Heart right ventricle (tissue), 16 donors: ENCODE data around the gene ANKRD12. TPM values are rescaled to one million over a fixed set of nuclear protein-coding genes. Genes with fewer than 3 reads are reported as not detected.

Experiments used
- ATAC-seq, 8 donors: fragments of 200-7000 bp; cut with Tn5 transposase; one replicate each; pipeline ENCODE4 v1.9.1; 2020; ENCODE audit warnings: mild to moderate bottlenecking in 8 of 8, moderate library complexity in 8 of 8, moderate number of reproducible peaks in 1 of 8
- DNase-seq, 2 donors: peaks; one replicate each; pipeline ENCODE4 v3.0.0-alpha.2; 2020
- H3K27ac ChIP-seq, 10 donors: fragments of 200-600 bp; sonication (generic) in 2 of 10; one replicate each; pipeline versions ENCODE4 v1.5.0 to v1.8.0; 2020 to 2022; ENCODE audit warnings: mild to moderate bottlenecking in 3 of 10
- H3K27me3 ChIP-seq, 7 donors: fragments of 200-600 bp; one replicate each; pipeline ENCODE4 v1.8.0; 2021 to 2022; ENCODE audit warnings: mild to moderate bottlenecking in 2 of 7
- H3K36me3 ChIP-seq, 9 donors: fragments of 200-600 bp; sonication (generic) in 1 of 9; one replicate each; pipeline versions ENCODE4 v1.5.0 to v1.8.0; 2020 to 2022; ENCODE audit warnings: mild to moderate bottlenecking in 2 of 9
- H3K4me1 ChIP-seq, 9 donors: fragments of 200-600 bp; sonication (generic) in 1 of 9; one replicate each; pipeline versions ENCODE4 v1.5.0 to v1.8.0; 2020 to 2022; ENCODE audit warnings: mild to moderate bottlenecking in 4 of 9
- H3K4me3 ChIP-seq, 10 donors: fragments of 200-600 bp; sonication (generic) in 2 of 10; one replicate each; pipeline versions ENCODE4 v1.5.0 to v1.8.0; 2020 to 2022; ENCODE audit warnings: mild to moderate bottlenecking in 7 of 10, moderate library complexity in 2 of 10
- H3K9me3 ChIP-seq, 11 donors: fragments of 200-600 bp in 10 of 11; sonication (generic) in 2 of 11; one replicate each; pipeline versions ENCODE4 v1.5.0 to v1.8.0; 2013 to 2022; ENCODE audit warnings: mild to moderate bottlenecking in 2 of 11, control low read depth in 1 of 11, moderate library complexity in 1 of 11
- WGBS, 2 donors: extraction: QIAGEN DNeasy Blood & Tissue Kit; methylation state at CpG; one replicate each; pipeline ENCODE4 v1.1.7; 2013; ENCODE audit warnings: inconsistent platforms in 1 of 2; 5-methylcytosine and 5-hydroxymethylcytosine counted together
- intact Hi-C, 10 donors: fragments of 100-400 bp; cut with DNase I; formaldehyde crosslinking; loops; one replicate each; pipeline versions ENCODE4 v1.11.1 to v1.14.2; 2022
- polyA plus RNA-seq, 2 donors: library from polyadenylated mRNA; stranded (reverse); fragments of 200-250 nt; gene quantifications; one replicate each; pipeline ENCODE4 v1.2.3, GENCODE V29; 2013
- total RNA-seq, 10 donors: library from RNA; stranded (reverse); fragmentation: NEBNext Ultra II Directional in 3 of 10; extraction: Animal tissue kit (Norgen Biotek cat#: 25700) in 3 of 10; gene quantifications; one replicate each; pipeline versions ENCODE4 v1.2.1 to v1.2.4, GENCODE V29; 2021 to 2023
- TF ChIP-seq, protein P1 (sequence below), 9 donors: fragments of 200-600 bp; sonication (generic) in 2 of 9; IDR thresholded peaks; one replicate each; pipeline versions ENCODE4 v1.5.0 to v1.8.0; 2021 to 2022; ENCODE audit warnings: antibody characterized with exemption in 9 of 9, mild to moderate bottlenecking in 5 of 9, moderate library complexity in 1 of 9
- donor health status: Arrhythmogenic right ventricular cardiomyopathy.
- donor health status: ischemic (EF 13 %, LVEDD 7.1; RV severe dilation, severe dysfunction).
- donor health status: healthy with polysubstance abuse.
- donor health status: DM: no; HTN: yes; CAD: no.
- donor health status: DM: no; HTN: no; CAD: no.
- donor health status: ischemic (EF 25% LVEDD 6.9; RV normal size, moderate dysfunction).
- donor health status: ischemic (EF 25% LVEDD 5.7; RV mildly dilated, moderate dysfunction).
- donor health status: healthy.
- donor health status: DM: yes; HTN: yes; CAD: no.
- donor health status: Ischemic cardiomyopathy.
- donor health status: ischemic (EF 35%, LVEDD 5.7; RV mildly dilated, moderate dysfunction).
- donor health status: nonischemic (EF 11% LVEDD 7.7; RV severe dilation, severe dysfunction).
- donor health status: DM: yes; HTN: yes; CAD: no.
- donor health status: PGD.
- donor health status: ischemic (EF 29% LVEDD 5.4; RV normal size, mild dysfunction).
- donor health status: nonischemic (EF 23%, LVEDD 6.1; RV moderate dilation, normal function).

Gene ANKRD12
- total and polyA plus RNA-seq, 12 donors: 3.1 to 70.2 (median 55.5) TPM

DNA sequence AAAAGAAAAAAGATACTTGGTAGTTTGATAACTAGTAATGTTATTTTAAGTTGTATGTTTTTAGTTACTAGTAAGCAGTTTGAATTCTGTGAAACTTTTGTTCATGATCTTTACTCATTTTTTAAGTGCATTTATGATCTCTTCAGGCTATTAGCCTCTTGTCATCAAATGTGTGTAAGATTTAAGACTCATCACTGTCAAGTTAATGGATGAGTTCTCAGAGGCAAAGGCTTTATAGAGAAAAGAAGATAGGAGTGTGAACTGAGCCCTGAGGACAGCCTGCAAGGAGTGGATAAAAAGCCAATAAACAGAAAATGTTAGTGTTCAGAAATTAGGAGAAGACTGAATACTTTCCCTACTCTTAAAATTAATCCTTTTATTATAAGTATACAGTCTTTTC, 20.6 kb upstream of the ANKRD12 start:
- Histone ChIP-seq H3K9me3 (no peaks in the 10 kb centered on the region), H3K4me1 (peaks cover 11 to 99% (median 89%) of the 10 kb centered on the region in 9 donors), H3K4me3 (no peak overlapping the region), H3K27me3 (no peaks in the 10 kb centered on the region), H3K27ac (peak overlapping the region in 6 of 10 donors; percentile 61 to 89 (median 71)), H3K36me3 (peaks cover 0 to 27% (median 3%) of the 10 kb centered on the region in 9 donors)
- TF ChIP-seq, protein P1, sequence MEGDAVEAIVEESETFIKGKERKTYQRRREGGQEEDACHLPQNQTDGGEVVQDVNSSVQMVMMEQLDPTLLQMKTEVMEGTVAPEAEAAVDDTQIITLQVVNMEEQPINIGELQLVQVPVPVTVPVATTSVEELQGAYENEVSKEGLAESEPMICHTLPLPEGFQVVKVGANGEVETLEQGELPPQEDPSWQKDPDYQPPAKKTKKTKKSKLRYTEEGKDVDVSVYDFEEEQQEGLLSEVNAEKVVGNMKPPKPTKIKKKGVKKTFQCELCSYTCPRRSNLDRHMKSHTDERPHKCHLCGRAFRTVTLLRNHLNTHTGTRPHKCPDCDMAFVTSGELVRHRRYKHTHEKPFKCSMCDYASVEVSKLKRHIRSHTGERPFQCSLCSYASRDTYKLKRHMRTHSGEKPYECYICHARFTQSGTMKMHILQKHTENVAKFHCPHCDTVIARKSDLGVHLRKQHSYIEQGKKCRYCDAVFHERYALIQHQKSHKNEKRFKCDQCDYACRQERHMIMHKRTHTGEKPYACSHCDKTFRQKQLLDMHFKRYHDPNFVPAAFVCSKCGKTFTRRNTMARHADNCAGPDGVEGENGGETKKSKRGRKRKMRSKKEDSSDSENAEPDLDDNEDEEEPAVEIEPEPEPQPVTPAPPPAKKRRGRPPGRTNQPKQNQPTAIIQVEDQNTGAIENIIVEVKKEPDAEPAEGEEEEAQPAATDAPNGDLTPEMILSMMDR (IDR thresholded peaks at IDR 0.05): no peak
- no peak for ATAC-seq
- intact Hi-C loops: loop anchor here in 1 of 10 donors (2.0 kb wide), 1 partner anchor 13 kb away; the partner anchor contains the start of gene NDUFV2
- no peak for DNase-seq

DNA sequence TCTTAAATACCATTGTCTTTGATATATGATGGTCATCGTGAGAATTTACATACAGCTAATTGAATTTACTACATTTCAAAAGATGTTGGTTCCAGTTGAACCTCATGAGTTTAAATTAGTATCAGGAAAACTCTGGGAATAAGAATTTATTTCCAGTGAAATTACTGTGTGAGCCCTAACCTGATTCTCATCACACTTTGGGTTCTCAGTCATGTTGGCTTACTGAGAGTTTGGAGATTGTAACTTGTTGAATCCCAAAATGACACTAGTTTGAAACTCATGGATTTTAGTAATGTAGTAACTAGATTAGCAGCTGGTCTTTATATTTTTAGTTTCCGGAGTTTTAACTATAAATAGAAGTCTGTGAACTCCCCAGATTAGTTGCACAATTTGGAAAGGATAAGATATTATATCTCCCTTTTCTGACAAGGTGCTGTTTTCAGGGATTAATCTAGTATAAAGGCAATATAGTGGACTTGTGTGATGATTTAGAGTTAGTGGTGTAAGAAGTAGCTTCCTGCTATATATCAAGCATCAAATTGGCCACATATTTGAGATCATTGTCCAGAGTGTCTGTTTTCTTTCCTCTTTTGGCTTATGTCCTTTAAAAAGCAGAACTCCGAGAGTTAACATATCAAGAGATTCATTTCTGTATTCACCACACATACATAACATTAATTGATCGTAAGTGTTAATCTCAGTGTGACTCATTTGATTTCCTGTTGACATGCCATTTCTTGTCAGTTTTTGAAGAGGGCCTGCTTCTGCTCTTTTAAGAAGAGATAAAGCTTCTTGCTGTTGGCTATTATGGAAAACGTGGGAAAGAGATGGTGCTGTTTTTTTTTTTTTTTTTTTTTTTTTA, 18.4 kb upstream of the ANKRD12 start:
- Histone ChIP-seq H3K4me3 (peak overlapping the region in 3 of 10 donors; percentile 5 to 37 (median 17)), H3K4me1 (peaks cover 11 to 97% (median 90%) of the 10 kb centered on the region in 9 donors), H3K27ac (peak overlapping the region in 9 of 10 donors; percentile 8 to 89 (median 64)), H3K36me3 (peaks cover 0 to 47% (median 6%) of the 10 kb centered on the region in 9 donors), H3K9me3 (no peaks in the 10 kb centered on the region), H3K27me3 (no peaks in the 10 kb centered on the region)
- no peak for DNase-seq
- intact Hi-C loops: loop anchor here in 2 of 10 donors (2.0 kb wide), 3 partner anchors 15 to 19 kb away; partner anchors contain the start of genes ANKRD12 (in 1 of the 2) and NDUFV2 (in 1 of the 2)
- peak in 6 of 8 donors; percentile 12 to 61 (median 26) for ATAC-seq
- TF ChIP-seq, protein P1 (IDR thresholded peaks at IDR 0.05): no peak
- WGBS, 2 donors: 21% methylated on average over 5 of the region's 5 CpGs

DNA sequence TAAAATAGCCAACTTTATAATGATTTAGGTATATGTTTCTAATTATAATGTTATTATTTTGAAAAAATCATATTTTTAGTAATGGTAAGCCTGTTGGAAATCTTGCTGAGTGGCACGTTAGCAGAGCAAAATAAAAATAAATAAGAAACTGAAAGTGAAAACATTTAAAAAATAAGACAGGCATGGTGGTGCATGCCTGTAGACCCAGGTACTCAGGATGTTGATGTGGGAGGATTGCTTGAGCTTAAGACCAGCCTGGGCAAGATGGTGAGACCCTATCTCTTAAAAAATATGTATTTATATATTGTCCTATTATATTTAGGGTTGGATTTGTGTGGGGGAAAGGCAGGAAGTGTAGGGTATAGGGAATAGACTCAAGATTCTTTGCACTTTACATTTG, 15.8 kb upstream of the ANKRD12 start:
- Histone ChIP-seq H3K36me3 (peaks cover 0 to 73% (median 14%) of the 10 kb centered on the region in 9 donors), H3K27me3 (no peaks in the 10 kb centered on the region)
- intact Hi-C loops: no loop called here

DNA sequence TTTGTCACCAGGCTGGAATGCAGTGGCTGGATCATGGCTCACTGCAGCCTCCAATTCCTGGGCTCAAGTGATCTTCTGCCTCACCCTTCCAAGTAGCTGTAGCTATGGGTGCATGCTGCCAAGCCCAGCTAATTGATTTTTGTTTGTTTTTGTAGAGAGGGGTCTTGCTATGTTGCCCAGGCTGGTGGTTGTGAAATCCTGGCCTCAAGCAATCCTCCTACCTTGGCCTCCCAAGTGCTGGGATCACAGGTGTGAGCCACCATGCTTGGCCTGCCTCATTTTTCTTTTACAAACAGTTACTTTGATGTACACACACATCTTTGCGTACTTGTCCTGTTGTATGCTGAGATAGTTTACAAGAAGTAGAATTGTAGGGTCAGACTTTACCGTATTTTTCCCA, 13.1 kb upstream of the ANKRD12 start:
- DNase-seq (no peak), ATAC-seq (no peak)
- H3K9me3 ChIP-seq: no peaks in the 10 kb centered on the region
- H3K4me3 ChIP-seq: no peak overlapping the region
- TF ChIP-seq, protein P1 (IDR thresholded peaks at IDR 0.05): no peak
- WGBS, 2 donors: 94 to 97% methylated on average over 2 of the region's 2 CpGs
- H3K27ac ChIP-seq: no peak overlapping the region
- H3K36me3 ChIP-seq: peaks cover 0 to 100% (median 27%) of the 10 kb centered on the region in 9 donors
- H3K4me1 ChIP-seq: peaks cover 0 to 76% (median 44%) of the 10 kb centered on the region in 9 donors
- no peaks in the 10 kb centered on the region for H3K27me3 ChIP-seq
- intact Hi-C loops: no loop called here

More for the DNA sequence above, 15.8 kb upstream of the ANKRD12 start:
- TF ChIP-seq, protein P1 (IDR thresholded peaks at IDR 0.05): no peak
- WGBS, 2 donors: 10 to 11% methylated on average over 1 of the region's 1 CpG
- Histone ChIP-seq H3K9me3 (no peaks in the 10 kb centered on the region), H3K4me3 (no peak overlapping the region), H3K4me1 (peaks cover 5 to 76% (median 70%) of the 10 kb centered on the region in 9 donors), H3K27ac (peak overlapping the region in 6 of 10 donors; percentile 4 to 89 (median 18))
- ATAC-seq (no peak), DNase-seq (no peak)
